Measurements from ENCODE around the gene DNAAF1.

Gene DNAAF1

DNA sequence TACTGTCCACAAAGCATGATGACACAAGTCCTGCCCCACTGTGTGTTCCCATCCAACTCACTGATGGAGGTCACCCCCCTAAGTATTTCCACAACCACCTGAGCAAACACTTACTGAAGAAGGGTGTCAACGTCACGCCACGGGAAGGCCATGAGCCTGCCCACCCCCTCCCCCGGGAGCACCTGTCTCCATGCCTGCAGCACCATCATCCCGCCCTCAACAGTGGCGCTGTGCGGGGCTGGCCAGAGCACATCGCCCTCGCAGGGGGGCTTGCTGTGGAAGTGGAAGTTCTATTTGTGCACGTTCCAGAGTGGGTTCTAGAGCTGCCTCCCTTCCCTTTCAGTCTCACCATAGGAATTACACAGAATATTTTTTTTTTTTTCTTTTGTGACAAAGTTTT, 24.1 kb upstream of the DNAAF1 start:
- Histone ChIP-seq H3K4me3 (ENCODE audit: low read depth, low read length) (no peak overlapping the region), H3K36me3 (ENCODE audit: control insufficient read depth, insufficient read depth, low read length) (no peaks in the 10 kb centered on the region), H3K9me3 (ENCODE audit: control insufficient read depth, low read length) (no peaks in the 10 kb centered on the region), H3K27me3 (ENCODE audit: control insufficient read depth, insufficient read depth, low read length) (no peaks in the 10 kb centered on the region), H3K79me2 (no peaks in the 10 kb centered on the region), H3K4me1 (no peaks in the 10 kb centered on the region), H3K27ac (no peak overlapping the region), H3K4me2 (ENCODE audit: low read length) (no peak overlapping the region), H2AFZ (no peak overlapping the region), H3K9ac (no peak overlapping the region)
- TF ChIP-seq CTCF (IDR thresholded peaks at IDR 0.05), result no peak

DNA sequence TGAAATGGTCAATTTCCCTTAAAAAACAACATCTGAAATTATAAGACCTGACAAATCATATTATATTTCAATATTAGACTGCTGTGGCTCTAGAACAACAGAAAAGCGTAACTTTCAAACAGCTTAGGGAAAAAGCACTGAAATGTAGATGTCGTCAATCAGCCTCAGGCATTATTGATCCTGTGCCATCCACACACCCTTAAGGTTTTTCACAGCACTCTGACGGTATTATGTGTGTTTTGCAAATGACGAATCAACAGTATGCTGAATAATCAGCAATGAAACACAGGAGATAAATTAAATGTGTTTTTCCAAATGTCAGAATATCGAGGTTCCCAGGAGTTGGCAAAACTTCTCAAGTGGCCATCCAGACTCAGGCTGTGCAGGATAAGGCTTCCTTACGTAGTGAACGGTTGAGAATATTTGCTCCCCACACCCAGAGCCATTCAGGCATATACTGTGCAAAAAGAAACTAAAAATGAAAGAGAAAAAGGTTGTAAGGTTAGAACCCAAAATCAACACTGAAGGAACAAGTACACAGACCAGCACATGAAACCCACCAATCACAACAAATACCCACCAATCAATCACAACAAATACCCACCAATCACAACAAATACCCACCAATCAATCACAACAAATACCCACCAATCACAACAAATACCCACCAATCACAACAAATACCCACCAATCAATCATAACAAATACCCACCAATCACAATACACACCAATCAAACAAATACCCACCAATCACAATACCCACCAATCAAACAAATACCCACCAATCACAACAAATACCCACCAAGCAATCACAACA, 20.6 kb upstream of the DNAAF1 start:
- H2AFZ ChIP-seq, result no peak overlapping the region
- H3K36me3 ChIP-seq (ENCODE audit: control insufficient read depth, insufficient read depth, low read length), result no peaks in the 10 kb centered on the region
- no peak overlapping the region for H3K27ac ChIP-seq
- no peaks in the 10 kb centered on the region for H3K4me1 ChIP-seq
- no peaks in the 10 kb centered on the region for H3K9me3 ChIP-seq (ENCODE audit: control insufficient read depth, low read length)
- H3K4me3 ChIP-seq (ENCODE audit: low read depth, low read length), result no peak overlapping the region
- no peak for TF ChIP-seq CTCF (IDR thresholded peaks at IDR 0.05)
- no peak overlapping the region for H3K9ac ChIP-seq
- no peak overlapping the region for H3K4me2 ChIP-seq (ENCODE audit: low read length)
- H3K27me3 ChIP-seq (ENCODE audit: control insufficient read depth, insufficient read depth, low read length), result no peaks in the 10 kb centered on the region
- H3K79me2 ChIP-seq, result no peaks in the 10 kb centered on the region

- H3K9ac ChIP-seq, result no peak overlapping the region
These were observed 14.0 kb upstream of the DNAAF1 start for GRCh38 chr16:84131117-84131516.

DNA sequence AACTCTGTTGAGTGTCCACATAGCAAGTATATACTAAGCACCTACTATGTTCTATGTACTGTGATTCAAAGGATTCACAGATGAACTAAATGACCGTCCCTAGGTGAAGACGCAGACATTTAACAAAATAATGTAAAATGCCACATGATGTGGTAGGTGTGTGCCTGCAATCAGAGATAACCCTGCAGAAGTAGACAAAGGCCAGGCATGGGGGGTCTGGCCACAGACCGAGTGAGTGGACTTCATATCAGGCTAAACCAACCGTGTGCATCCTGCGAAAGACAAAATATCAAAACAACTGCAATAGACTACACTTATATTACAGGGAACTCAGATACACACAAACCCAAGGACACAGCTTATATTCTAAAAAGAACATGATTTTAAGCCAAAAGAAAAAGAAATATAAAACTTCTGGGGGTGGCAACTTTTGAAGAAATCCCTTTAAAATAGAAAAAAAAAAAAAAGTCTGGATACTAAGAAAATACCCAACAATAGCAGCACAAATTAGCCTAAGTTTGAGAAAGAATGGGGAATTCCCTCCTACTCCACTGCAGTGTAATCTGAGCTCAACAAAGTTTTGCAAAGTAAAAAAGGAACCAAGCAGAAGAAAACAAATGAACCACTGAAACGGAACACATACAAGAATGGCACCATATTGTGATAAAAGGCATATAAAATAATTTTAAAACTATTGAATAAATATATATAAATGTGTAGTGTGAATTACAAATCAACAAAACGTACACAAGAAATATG, 12.4 kb upstream of the DNAAF1 start:
- no peak overlapping the region for H2AFZ ChIP-seq
- no peak overlapping the region for H3K27ac ChIP-seq
- H3K9me3 ChIP-seq (ENCODE audit: control insufficient read depth, low read length), result no peaks in the 10 kb centered on the region
- H3K36me3 ChIP-seq (ENCODE audit: control insufficient read depth, insufficient read depth, low read length), result no peaks in the 10 kb centered on the region
- H3K79me2 ChIP-seq, result peaks cover 21% of the 10 kb centered on the region
- no peak overlapping the region for H3K4me3 ChIP-seq (ENCODE audit: low read depth, low read length)
- no peaks in the 10 kb centered on the region for H3K27me3 ChIP-seq (ENCODE audit: control insufficient read depth, insufficient read depth, low read length)
- no peak for TF ChIP-seq CTCF (IDR thresholded peaks at IDR 0.05)
- no peak overlapping the region for H3K9ac ChIP-seq
- H3K4me1 ChIP-seq, result peaks cover 6% of the 10 kb centered on the region
- H3K4me2 ChIP-seq (ENCODE audit: low read length), result no peak overlapping the region

More at GRCh38 chr16:84131117-84131516, 14.0 kb upstream of the DNAAF1 start:
- Histone ChIP-seq H2AFZ (no peak overlapping the region), H3K27ac (no peak overlapping the region), H3K4me1 (no peaks in the 10 kb centered on the region), H3K79me2 (peaks cover 8% of the 10 kb centered on the region), H3K4me2 (ENCODE audit: low read length) (no peak overlapping the region), H3K36me3 (ENCODE audit: control insufficient read depth, insufficient read depth, low read length) (no peaks in the 10 kb centered on the region), H3K27me3 (ENCODE audit: control insufficient read depth, insufficient read depth, low read length) (no peaks in the 10 kb centered on the region), H3K9me3 (ENCODE audit: control insufficient read depth, low read length) (no peaks in the 10 kb centered on the region), H3K4me3 (ENCODE audit: low read depth, low read length) (no peak overlapping the region)
- no peak for TF ChIP-seq CTCF (IDR thresholded peaks at IDR 0.05)
